GM12892 (cell line): ENCODE results near the gene PTPN13.

Experiments used
- POLR2A ChIP-seq: IDR thresholded peaks from 2 replicates; pipeline ENCODE4 v1.6.1; 2011; ENCODE audit warnings: low read depth, low read length, control low read depth
- TAF1 ChIP-seq: IDR thresholded peaks from 2 replicates; pipeline ENCODE4 v1.6.1; 2011; ENCODE audit warnings: low read depth, mild to moderate bottlenecking, control low read depth, low read length, borderline replicate concordance

- TF ChIP-seq TAF1 (no peak), POLR2A (no peak)
These were observed 35.3 kb upstream of the PTPN13 start for GRCh38 chr4:86558797-86559196.
